Measurements from ENCODE around the gene MTM1.

- TF ChIP-seq TCF12 (IDR thresholded peaks at IDR 0.05; ENCODE audit: low read depth) = no peak
- TF ChIP-seq EP300 (IDR thresholded peaks at IDR 0.05; ENCODE audit: borderline replicate concordance) = no peak
- no peak for TF ChIP-seq TAF1 (IDR thresholded peaks at IDR 0.05; ENCODE audit: low read depth)
- no peak for TF ChIP-seq REST (IDR thresholded peaks at IDR 0.05; ENCODE audit: low read depth)
Observed at GRCh38 chrX:150616179-150616862, 47.9 kb downstream of the MTM1 start.

All from Ishikawa (cell line).